ENCODE data around the gene BSPRY.
"Not testable (repeated sequence)": the region's sequence is repeated elsewhere in the genome, so short reads cannot be mapped to it uniquely, and the experiment has no call there.

Gene BSPRY

GRCh38 chr9:113370806-113371325 is 21.5 kb downstream of the BSPRY start:
- ATAC-seq = no peak

- ATAC-seq = no peak
Measured at GRCh38 chr9:113372059-113372458, 22.7 kb downstream of the BSPRY start.

GRCh38 chr9:113373256-113373655 is 23.9 kb downstream of the BSPRY start:
- ATAC-seq = no peak

GRCh38 chr9:113373676-113374392 is 24.5 kb downstream of the BSPRY start:
- no peak for ATAC-seq

- ATAC-seq = no peak
Measured at GRCh38 chr9:113375057-113376023, 26.0 kb downstream of the BSPRY start.

GRCh38 chr9:113376634-113377567 is 27.6 kb downstream of the BSPRY start, which contains the start of gene HDHD3:
TSS of gene HDHD3 (minus strand) at chr9:113376986. CDS start at chr9:113374354, 2,632 bp downstream.
- peak; percentile 88 to 90 for ATAC-seq

- not testable (repeated sequence) for ATAC-seq
Measured at GRCh38 chr9:113379094-113379828, 29.9 kb downstream of the BSPRY start.

GRCh38 chr9:113379829-113380210 is 30.5 kb downstream of the BSPRY start:
- ATAC-seq = not testable (repeated sequence)

GRCh38 chr9:113380869-113381378 is 31.6 kb downstream of the BSPRY start:
- no peak for ATAC-seq

- not testable (repeated sequence) for ATAC-seq
Measured at GRCh38 chr9:113381441-113381840, 32.1 kb downstream of the BSPRY start.

GRCh38 chr9:113381909-113382411 is 32.6 kb downstream of the BSPRY start:
- no peak for ATAC-seq

- no peak for ATAC-seq
Measured at GRCh38 chr9:113386571-113387393, 37.4 kb downstream of the BSPRY start.

- no peak for ATAC-seq
Measured at GRCh38 chr9:113387560-113388230, 38.4 kb downstream of the BSPRY start.

- no peak for ATAC-seq
Measured at GRCh38 chr9:113388833-113389232, 39.5 kb downstream of the BSPRY start.

GRCh38 chr9:113389451-113389850 is 40.1 kb downstream of the BSPRY start:
- ATAC-seq = no peak

- no peak for ATAC-seq
Measured at GRCh38 chr9:113390192-113390960, 41.0 kb downstream of the BSPRY start.

- no peak for ATAC-seq
Measured at GRCh38 chr9:113391917-113392316, 42.6 kb downstream of the BSPRY start.

- ATAC-seq = no peak
Measured at GRCh38 chr9:113393281-113393680, 43.9 kb downstream of the BSPRY start.

Measured in activated CD4-positive, CD25-positive, alpha-beta regulatory T cell treated with anti-CD3 and anti-CD28 coated beads, Interleukin-2, amount 50 U/mL, for 24 hours (primary cell).